H9 (cell line): Measurements from ENCODE around the gene PLIN4. TPM values are rescaled to one million over a fixed set of nuclear protein-coding genes. Genes with fewer than 3 reads are reported as not detected.

Experiments
- DNase-seq: peaks from one replicate; pipeline ENCODE4 v3.0.0-alpha.2; 2017
- H2AFZ ChIP-seq: one replicate; pipeline ENCODE4 v1.6.1; 2013; ENCODE audit warnings: mild to moderate bottlenecking, low read length, control low read depth, moderate library complexity
- H2AK5ac ChIP-seq: 2 replicates; pipeline ENCODE4 v1.6.1; 2013; ENCODE audit warnings: low read length, control low read depth, mixed read lengths; ENCODE audit not compliant: insufficient read length
- H2BK120ac ChIP-seq: one replicate; pipeline ENCODE4 v1.6.1; 2013; ENCODE audit warnings: low read depth, mild to moderate bottlenecking, low read length, control low read depth, inconsistent platforms; ENCODE audit not compliant: poor library complexity, severe bottlenecking
- H2BK12ac ChIP-seq: 2 replicates; pipeline ENCODE4 v1.6.1; 2013; ENCODE audit warnings: low read length, control low read depth, mixed read lengths, low read depth; ENCODE audit not compliant: insufficient read length
- H2BK15ac ChIP-seq: 2 replicates; pipeline ENCODE4 v1.6.1; 2013; ENCODE audit warnings: low read depth, low read length, control low read depth
- H2BK20ac ChIP-seq: one replicate; pipeline ENCODE4 v1.6.1; 2013; ENCODE audit warnings: low read depth, mild to moderate bottlenecking, low read length, control low read depth, inconsistent platforms; ENCODE audit not compliant: poor library complexity, severe bottlenecking
- H2BK5ac ChIP-seq: 2 replicates; pipeline ENCODE4 v1.6.1; 2013; ENCODE audit warnings: low read length, control low read depth, mixed read lengths; ENCODE audit not compliant: insufficient read length
- H3K14ac ChIP-seq: 2 replicates; pipeline ENCODE4 v1.6.1; 2013; ENCODE audit warnings: low read length, control low read depth; ENCODE audit not compliant: insufficient read depth
- H3K18ac ChIP-seq: 2 replicates; pipeline ENCODE4 v1.6.1; 2013; ENCODE audit warnings: low read depth, mild to moderate bottlenecking, mixed read lengths, low read length, control low read depth; ENCODE audit not compliant: insufficient read length
- H3K23ac ChIP-seq: 2 replicates; pipeline ENCODE4 v1.6.1; 2013; ENCODE audit warnings: low read length, control low read depth, mixed read lengths, low read depth; ENCODE audit not compliant: insufficient read length
- H3K23me2 ChIP-seq: 2 replicates; pipeline ENCODE4 v1.6.1; 2013; ENCODE audit warnings: low read depth, mild to moderate bottlenecking, mixed read lengths, low read length, control low read depth; ENCODE audit not compliant: insufficient read length, poor library complexity, severe bottlenecking
- H3K27ac ChIP-seq: 2 replicates; pipeline ENCODE4 v1.5.1; 2013; ENCODE audit warnings: low read length, control low read depth, mixed read lengths, low read depth; ENCODE audit not compliant: insufficient read length
- H3K27me3 ChIP-seq: 2 replicates; pipeline ENCODE4 v1.6.1; 2013; ENCODE audit warnings: low read length, control low read depth, inconsistent platforms; ENCODE audit not compliant: insufficient read depth
- H3K4ac ChIP-seq: 2 replicates; pipeline ENCODE4 v1.6.1; 2013; ENCODE audit warnings: low read depth, mild to moderate bottlenecking, control low read depth, inconsistent platforms, low read length, moderate library complexity
- H3K4me1 ChIP-seq: 2 replicates; pipeline ENCODE4 v1.6.1; 2013; ENCODE audit warnings: low read length, control low read depth, inconsistent platforms; ENCODE audit not compliant: insufficient read depth
- H3K4me2 ChIP-seq: 2 replicates; pipeline ENCODE4 v1.6.1; 2013; ENCODE audit warnings: low read length, control low read depth, mixed read lengths; ENCODE audit not compliant: insufficient read length, insufficient read depth
- H3K56ac ChIP-seq: 2 replicates; pipeline ENCODE4 v1.6.1; 2013; ENCODE audit warnings: low read depth, mild to moderate bottlenecking, mixed read lengths, low read length, control low read depth; ENCODE audit not compliant: insufficient read length
- H3K79me1 ChIP-seq: 2 replicates; pipeline ENCODE4 v1.6.1; 2013; ENCODE audit warnings: low read depth, mild to moderate bottlenecking, moderate library complexity, low read length, control low read depth, inconsistent platforms; ENCODE audit not compliant: insufficient read depth, poor library complexity, severe bottlenecking
- H3K79me2 ChIP-seq: 2 replicates; pipeline ENCODE4 v1.6.1; 2013; ENCODE audit warnings: low read length, control low read depth, inconsistent platforms; ENCODE audit not compliant: insufficient read depth
- H3K9ac ChIP-seq: 2 replicates; pipeline ENCODE4 v1.6.1; 2013; ENCODE audit warnings: low read length, control low read depth, mixed read lengths; ENCODE audit not compliant: insufficient read length; ENCODE audit errors: extremely low read depth
- H3K9me3 ChIP-seq: one replicate; pipeline ENCODE4 v1.6.1; 2013; ENCODE audit warnings: low read depth, low read length, inconsistent platforms; ENCODE audit not compliant: control insufficient read depth
- H3T11ph ChIP-seq: one replicate; pipeline ENCODE4 v1.6.1; 2013; ENCODE audit warnings: mild to moderate bottlenecking, low read length, control low read depth, inconsistent platforms
- H4K20me1 ChIP-seq: one replicate; pipeline ENCODE4 v1.6.1; 2013; ENCODE audit not compliant: control insufficient read depth, insufficient read length, insufficient read depth
- H4K5ac ChIP-seq: 2 replicates; pipeline ENCODE4 v1.6.1; 2013; ENCODE audit warnings: low read depth, mild to moderate bottlenecking, mixed read lengths, low read length, control low read depth; ENCODE audit not compliant: insufficient read length
- H4K8ac ChIP-seq: replicated peaks from 2 replicates; pipeline ENCODE4 v1.6.1; 2013; ENCODE audit warnings: low read length, control low read depth, mixed read lengths, low read depth; ENCODE audit not compliant: insufficient read length
- H4K91ac ChIP-seq: 2 replicates; pipeline ENCODE4 v1.6.1; 2013; ENCODE audit warnings: low read depth, mild to moderate bottlenecking, moderate library complexity, mixed read lengths, low read length, control low read depth; ENCODE audit not compliant: insufficient read length
- H3K27ac Mint-ChIP-seq, 3 experiments: 2 replicates in 2 of 3; 3 replicates in 1 of 3; pipeline ENCODE4 v1.8.0; 2020 to 2021; ENCODE audit warnings: mixed read lengths in 3 of 3, mild to moderate bottlenecking in 1 of 3, moderate library complexity in 1 of 3
- H3K27me3 Mint-ChIP-seq: 2 replicates; pipeline ENCODE4 v1.8.0; 2021; ENCODE audit warnings: low read depth, mild to moderate bottlenecking, moderate library complexity, mixed read lengths
- H3K36me3 Mint-ChIP-seq, 3 experiments: 2 replicates in 2 of 3; 3 replicates in 1 of 3; pipeline ENCODE4 v1.8.0; 2020 to 2021; ENCODE audit warnings: low read depth in 3 of 3, mixed read lengths in 3 of 3; ENCODE audit not compliant: insufficient read depth in 1 of 3
- H3K4me1 Mint-ChIP-seq, 2 experiments: 2 replicates each; pipeline ENCODE4 v1.8.0; 2020; ENCODE audit warnings: mixed read lengths in 2 of 2
- H3K4me3 Mint-ChIP-seq, 2 experiments: 2 replicates in 1 of 2; 3 replicates in 1 of 2; pipeline ENCODE4 v1.8.0; 2020 to 2021; ENCODE audit warnings: mild to moderate bottlenecking in 2 of 2, mixed read lengths in 2 of 2, moderate library complexity in 1 of 2
- H3K9me3 Mint-ChIP-seq, 2 experiments: 2 replicates in 1 of 2; 3 replicates in 1 of 2; pipeline ENCODE4 v1.8.0; 2020; ENCODE audit warnings: mild to moderate bottlenecking in 2 of 2, mixed read lengths in 2 of 2, moderate library complexity in 1 of 2
- WGBS: extraction: QIAGEN DNeasy Blood & Tissue Kit; methylation state at CpG from one replicate; pipeline ENCODE4 v1.1.7; 2013; ENCODE audit warnings: missing lambda C conversion rate, low lambda C conversion rate, mixed read lengths; ENCODE audit not compliant: insufficient read length; ENCODE audit errors: extremely low coverage; 5-methylcytosine and 5-hydroxymethylcytosine counted together
- total RNA-seq: library from RNA; stranded (reverse); gene quantifications from 2 replicates; pipeline ENCODE4 v1.2.1, GENCODE V29; 2021
- TF ChIP-seq, protein P1 (sequence below): fragments of 200-600 bp; sonication (generic); conservative IDR thresholded peaks from 3 replicates; pipeline ENCODE4 v1.8.0; 2021; ENCODE audit warnings: antibody characterized with exemption, mild to moderate bottlenecking

The PLIN4 gene
- total RNA-seq, 1 experiment from 2014 or later = 1.1 TPM

DNA sequence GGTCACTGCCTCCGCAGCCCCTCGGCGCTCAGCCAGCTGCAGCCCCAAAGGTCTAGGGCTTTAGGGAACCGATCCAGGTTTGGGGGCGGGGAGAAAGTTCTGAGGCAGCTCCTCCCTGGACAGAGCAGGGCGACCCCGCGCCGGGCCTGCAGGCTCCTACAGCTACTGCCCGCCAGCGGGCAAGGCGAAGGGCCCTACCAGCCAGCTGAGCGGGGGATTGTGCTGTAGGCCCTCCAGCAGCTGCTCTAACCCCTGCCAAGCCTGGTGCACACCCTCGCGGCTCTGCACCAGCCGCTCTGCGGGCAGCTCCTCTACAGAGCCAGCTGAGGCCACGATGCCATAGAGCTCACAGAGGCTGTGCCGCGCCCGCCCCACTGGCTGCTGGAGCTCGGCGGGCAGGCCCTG is 14.0 kb downstream of the PLIN4 start:
- Histone ChIP-seq H3K9ac (no peak overlapping the region), H3K14ac (no peak overlapping the region), H2AFZ (no peak overlapping the region), H3T11ph (no peak overlapping the region), H3K79me1 (no peaks in the 10 kb centered on the region), H3K4ac (no peak overlapping the region), H3K27ac (no peak overlapping the region), H2BK15ac (no peak overlapping the region), H3K27me3 (no peaks in the 10 kb centered on the region), H3K23me2 (no peaks in the 10 kb centered on the region), H4K20me1 (no peaks in the 10 kb centered on the region), H4K5ac (no peak overlapping the region), H3K79me2 (no peaks in the 10 kb centered on the region), H2BK5ac (no peak overlapping the region), H3K9me3 (no peaks in the 10 kb centered on the region), H2BK20ac (no peak overlapping the region), H3K4me1 (no peaks in the 10 kb centered on the region), H2BK12ac (no peak overlapping the region), H3K18ac (no peak overlapping the region), H3K4me2 (no peak overlapping the region), H2BK120ac (no peak overlapping the region), H3K23ac (no peak overlapping the region), H2AK5ac (no peak overlapping the region), H3K56ac (no peak overlapping the region), H4K8ac (no peak overlapping the region), H4K91ac (no peak overlapping the region)
- no peak overlapping the region for H3K27ac Mint-ChIP-seq
- no peaks in the 10 kb centered on the region for H3K4me1 Mint-ChIP-seq
- H3K36me3 Mint-ChIP-seq = peaks cover 18 to 53% (median 43%) of the 10 kb centered on the region in 3 experiments; a peak in 6 of 7 replicates
- TF ChIP-seq, protein P1, sequence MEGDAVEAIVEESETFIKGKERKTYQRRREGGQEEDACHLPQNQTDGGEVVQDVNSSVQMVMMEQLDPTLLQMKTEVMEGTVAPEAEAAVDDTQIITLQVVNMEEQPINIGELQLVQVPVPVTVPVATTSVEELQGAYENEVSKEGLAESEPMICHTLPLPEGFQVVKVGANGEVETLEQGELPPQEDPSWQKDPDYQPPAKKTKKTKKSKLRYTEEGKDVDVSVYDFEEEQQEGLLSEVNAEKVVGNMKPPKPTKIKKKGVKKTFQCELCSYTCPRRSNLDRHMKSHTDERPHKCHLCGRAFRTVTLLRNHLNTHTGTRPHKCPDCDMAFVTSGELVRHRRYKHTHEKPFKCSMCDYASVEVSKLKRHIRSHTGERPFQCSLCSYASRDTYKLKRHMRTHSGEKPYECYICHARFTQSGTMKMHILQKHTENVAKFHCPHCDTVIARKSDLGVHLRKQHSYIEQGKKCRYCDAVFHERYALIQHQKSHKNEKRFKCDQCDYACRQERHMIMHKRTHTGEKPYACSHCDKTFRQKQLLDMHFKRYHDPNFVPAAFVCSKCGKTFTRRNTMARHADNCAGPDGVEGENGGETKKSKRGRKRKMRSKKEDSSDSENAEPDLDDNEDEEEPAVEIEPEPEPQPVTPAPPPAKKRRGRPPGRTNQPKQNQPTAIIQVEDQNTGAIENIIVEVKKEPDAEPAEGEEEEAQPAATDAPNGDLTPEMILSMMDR = no peak
- no peak for DNase-seq
- no CpG with 5 or more reads among the region's 23 CpGs for WGBS
- peaks cover 26% of the 10 kb centered on the region for H3K27me3 Mint-ChIP-seq
- H3K4me3 Mint-ChIP-seq = no peak overlapping the region
- H3K9me3 Mint-ChIP-seq = no peaks in the 10 kb centered on the region
